ENCODE data around the gene TFDP2. TPM values are rescaled to one million over a fixed set of nuclear protein-coding genes. Genes with fewer than 3 reads are reported as not detected.
A peak's percentile ranks its signal among the peaks of the same experiment; 100 is the strongest.

TFDP2 gene
- total RNA-seq, 2 donors from 2014 or later, result 62.7 to 76.4 TPM

GRCh38 chr3:142047021-142047369 lies 102.3 kb downstream of the TFDP2 start:
- 74 to 75% methylated on average over 1 of the region's 1 CpG for WGBS, 2 experiments (ENCODE audit: insufficient coverage in 1 of 2, insufficient read length in 1 of 2)
- no peaks in the 10 kb centered on the region for H3K27me3 ChIP-seq (ENCODE audit: control insufficient read depth, insufficient read depth, low read length, poor library complexity, severe bottlenecking)
- H3K36me3 ChIP-seq (ENCODE audit: control insufficient read depth, insufficient read depth, low read length), result no peaks in the 10 kb centered on the region
- no peak for TF ChIP-seq CTCF (conservative IDR thresholded peaks at IDR 0.05)
- Mint-ChIP-seq H3K9me3 (peaks cover 2% of the 10 kb centered on the region), H3K27ac (no peak overlapping the region), H3K4me1 (peaks cover 4% of the 10 kb centered on the region), H3K4me3 (no peak overlapping the region), H3K27me3 (ENCODE audit: insufficient read depth) (no peaks in the 10 kb centered on the region), H3K36me3 (ENCODE audit: low read depth) (peaks cover 6% of the 10 kb centered on the region)
- no peak overlapping the region for H3K27ac ChIP-seq (ENCODE audit: low read depth, low read length)
- H3K4me3 ChIP-seq (ENCODE audit: low read length), result no peak overlapping the region
- H3K9ac ChIP-seq (ENCODE audit: extremely low read depth, low read length, poor library complexity, severe bottlenecking), result no peak overlapping the region
- no peaks in the 10 kb centered on the region for H3K9me3 ChIP-seq (ENCODE audit: control insufficient read depth, low read length)
- DNase-seq, result no peak
- H3K4me1 ChIP-seq (ENCODE audit: control insufficient read depth, insufficient read depth, low read length), result no peaks in the 10 kb centered on the region

GRCh38 chr3:142046320-142047020 lies 102.9 kb downstream of the TFDP2 start:
- WGBS, 2 experiments (ENCODE audit: insufficient coverage in 1 of 2, insufficient read length in 1 of 2), result 94% methylated on average over 2 to 5 of the region's 6 CpGs
- Mint-ChIP-seq H3K27me3 (ENCODE audit: insufficient read depth) (no peaks in the 10 kb centered on the region), H3K27ac (no peak overlapping the region), H3K9me3 (peaks cover 2% of the 10 kb centered on the region), H3K36me3 (ENCODE audit: low read depth) (peaks cover 2% of the 10 kb centered on the region), H3K4me3 (no peak overlapping the region), H3K4me1 (peaks cover 4% of the 10 kb centered on the region)
- no peaks in the 10 kb centered on the region for H3K4me1 ChIP-seq (ENCODE audit: control insufficient read depth, insufficient read depth, low read length)
- no peaks in the 10 kb centered on the region for H3K27me3 ChIP-seq (ENCODE audit: control insufficient read depth, insufficient read depth, low read length, poor library complexity, severe bottlenecking)
- no peak overlapping the region for H3K27ac ChIP-seq (ENCODE audit: low read depth, low read length)
- no peak overlapping the region for H3K9ac ChIP-seq (ENCODE audit: extremely low read depth, low read length, poor library complexity, severe bottlenecking)
- no peaks in the 10 kb centered on the region for H3K36me3 ChIP-seq (ENCODE audit: control insufficient read depth, insufficient read depth, low read length)
- no peaks in the 10 kb centered on the region for H3K9me3 ChIP-seq (ENCODE audit: control insufficient read depth, low read length)
- TF ChIP-seq CTCF (conservative IDR thresholded peaks at IDR 0.05), result peak; percentile 19
- DNase-seq, result no peak
- no peak overlapping the region for H3K4me3 ChIP-seq (ENCODE audit: low read length)

GRCh38 chr3:142040941-142041491 lies 108.3 kb downstream of the TFDP2 start:
- 93% methylated on average over 2 of the region's 2 CpGs; no CpG with 5 or more reads in 1 of the 2 experiments for WGBS, 2 experiments (ENCODE audit: insufficient coverage in 1 of 2, insufficient read length in 1 of 2)
- Histone ChIP-seq H3K27me3 (ENCODE audit: control insufficient read depth, insufficient read depth, low read length, poor library complexity, severe bottlenecking) (no peaks in the 10 kb centered on the region), H3K9me3 (ENCODE audit: control insufficient read depth, low read length) (no peaks in the 10 kb centered on the region), H3K4me3 (ENCODE audit: low read length) (no peak overlapping the region), H3K9ac (ENCODE audit: extremely low read depth, low read length, poor library complexity, severe bottlenecking) (no peak overlapping the region), H3K4me1 (ENCODE audit: control insufficient read depth, insufficient read depth, low read length) (no peaks in the 10 kb centered on the region), H3K27ac (ENCODE audit: low read depth, low read length) (no peak overlapping the region), H3K36me3 (ENCODE audit: control insufficient read depth, insufficient read depth, low read length) (no peaks in the 10 kb centered on the region)
- no peak for DNase-seq
- Mint-ChIP-seq H3K9me3 (peaks cover 2% of the 10 kb centered on the region), H3K4me1 (no peaks in the 10 kb centered on the region), H3K27me3 (ENCODE audit: insufficient read depth) (no peaks in the 10 kb centered on the region), H3K36me3 (ENCODE audit: low read depth) (peaks cover 2% of the 10 kb centered on the region), H3K4me3 (no peak overlapping the region), H3K27ac (no peak overlapping the region)
- no peak for TF ChIP-seq CTCF (conservative IDR thresholded peaks at IDR 0.05)

Measured in endodermal cell (in vitro differentiated cells).